Measurements from ENCODE around the gene KRT23.

Gene KRT23

GRCh38 chr17:40937384-40937819 is at the start of gene KRT23:
KRT23 (minus strand) TSS chr17:40937646; CDS start chr17:40936603, 1,043 bp downstream.
- no peak for DNase-seq

GRCh38 chr17:40986920-40987319 is 49.5 kb upstream of the KRT23 start:
- no peak for DNase-seq

- DNase-seq: no peak
Observed at GRCh38 chr17:40984226-40984625, 46.8 kb upstream of the KRT23 start, which contains the start of gene KRT40. KRT40 (minus strand) TSS chr17:40984326; CDS start chr17:40984273, 53 bp downstream.

- no peak for DNase-seq
Observed at GRCh38 chr17:40981115-40981514, 43.7 kb upstream of the KRT23 start.

- no peak for DNase-seq
Observed at GRCh38 chr17:40980596-40980995, 43.1 kb upstream of the KRT23 start.

- no peak for DNase-seq
Observed at GRCh38 chr17:40980117-40980516, 42.7 kb upstream of the KRT23 start.

- DNase-seq: no peak
Observed at GRCh38 chr17:40978575-40979151, 41.2 kb upstream of the KRT23 start.

GRCh38 chr17:40975516-40975915 is 38.1 kb upstream of the KRT23 start:
- DNase-seq: no peak

GRCh38 chr17:40974366-40974765 is 36.9 kb upstream of the KRT23 start:
- DNase-seq: no peak

- no peak for DNase-seq
Observed at GRCh38 chr17:40967582-40967981, 30.1 kb upstream of the KRT23 start.

GRCh38 chr17:40966848-40967247 is 29.4 kb upstream of the KRT23 start, which contains the start of gene KRT39:
KRT39 (minus strand) TSS chr17:40966948; CDS start chr17:40966856, 92 bp downstream.
- no peak for DNase-seq

- no peak for DNase-seq
Observed at GRCh38 chr17:40963838-40964237, 26.4 kb upstream of the KRT23 start.

GRCh38 chr17:40962059-40962561 is 24.7 kb upstream of the KRT23 start:
- DNase-seq: no peak

GRCh38 chr17:40961591-40961990 is 24.1 kb upstream of the KRT23 start:
- no peak for DNase-seq

GRCh38 chr17:40960144-40960543 is 22.7 kb upstream of the KRT23 start:
- DNase-seq: no peak

GRCh38 chr17:40958086-40958953 is 20.9 kb upstream of the KRT23 start:
- DNase-seq: no peak

- no peak for DNase-seq
Observed at GRCh38 chr17:40956401-40957254, 19.2 kb upstream of the KRT23 start.

GRCh38 chr17:40953881-40954280 is 16.4 kb upstream of the KRT23 start:
- DNase-seq: no peak

GRCh38 chr17:40952661-40953060 is 15.2 kb upstream of the KRT23 start:
- no peak for DNase-seq

- DNase-seq: no peak
Observed at GRCh38 chr17:40952154-40952553, 14.7 kb upstream of the KRT23 start.

GRCh38 chr17:40951011-40951622 is 13.7 kb upstream of the KRT23 start:
- no peak for DNase-seq

- DNase-seq: no peak
Observed at GRCh38 chr17:40950176-40950575, 12.7 kb upstream of the KRT23 start.
